ENCODE results near the gene JARID2. TPM values are rescaled to one million over a fixed set of nuclear protein-coding genes. Genes with fewer than 3 reads are reported as not detected.

Gene JARID2
- total and polyA plus RNA-seq, 10 of the 15 experiments (the other 5 are each of a cell fraction or from before 2014, with no cell fraction given) = 4.2 to 21.6 (median 11.7) TPM

GRCh38 chr6:15346315-15346714, 100.4 kb downstream of the JARID2 start:
- Histone ChIP-seq H3K9me3 (replicated peaks; ENCODE audit: control insufficient read depth, insufficient read depth, low read length) (no peaks in the 10 kb centered on the region), H3K79me2 (ENCODE audit: control insufficient read depth, insufficient read depth, low read length) (peaks cover 96% of the 10 kb centered on the region), H3K27me3 (replicated peaks in 1 of 2; ENCODE audit: control insufficient read depth in 2 of 2, insufficient read depth in 2 of 2, low read length in 1 of 2) (no peaks in the 10 kb centered on the region), H2AFZ (ENCODE audit: control insufficient read depth, low read depth, low read length) (no peak overlapping the region), H3K4me1 (ENCODE audit: control insufficient read depth, insufficient read depth, low read length) (peaks cover 14% of the 10 kb centered on the region), H3K27ac (ENCODE audit: control insufficient read depth, insufficient read depth) (peak overlapping the region; percentile 8; the same call in 1 of the 2 replicates), H4K20me1 (ENCODE audit: control insufficient read depth, insufficient read depth) (no peaks in the 10 kb centered on the region; the same call in 1 of the 2 replicates), H3K36me3 (ENCODE audit: control insufficient read depth in 2 of 2, insufficient read depth in 2 of 2, low read length in 1 of 2) (peaks cover 3 to 4% of the 10 kb centered on the region in 2 experiments; a peak in 3 of 4 replicates), H3K4me3 (no peak overlapping the region), H3K4me2 (ENCODE audit: control insufficient read depth, insufficient read depth) (no peak overlapping the region), H3K9ac (ENCODE audit: control insufficient read depth, insufficient read depth, low read length) (no peak overlapping the region)
- ChIA-PET CTCF (interaction anchor here (1.4 to 5.6 kb wide), 7 partner anchors 11 to 106 kb away, joined by 3 to 38 read pairs (median 6); no protein-coding TSS in a partner anchor), SMC1A (ENCODE audit: uncharacterized antibody, unreplicated experiment) (interaction anchor here (0.8 to 7.8 kb wide), 15 partner anchors 7 to 111 kb away, joined by 3 to 85 read pairs (median 5); no protein-coding TSS in a partner anchor), RAD21 (ENCODE audit: unreplicated experiment) (interaction anchor here (0.8 to 2.5 kb wide), 7 partner anchors 8 to 75 kb away, joined by 3 to 10 read pairs (median 7); no protein-coding TSS in a partner anchor), POLR2A (interaction anchor here (2.2 kb wide), 1 partner anchor 9 kb away, joined by 8 read pairs; no protein-coding TSS in a partner anchor)
- BruUV-seq (replicated peaks) = no TSS peak
- DNase-seq (ENCODE audit: low read depth, low spot score) (no peak), ATAC-seq (no peak), FAIRE-seq (no peak)
- in situ Hi-C loops (cut with MboI) = no loop called here
- TF ChIP-seq EZH2 (IDR thresholded peaks at IDR 0.05; ENCODE audit: borderline replicate concordance, control insufficient read depth, low read depth, low read length) (no peak), NFXL1 (IDR thresholded peaks at IDR 0.05; ENCODE audit: borderline replicate concordance) (no peak), ZZZ3 (IDR thresholded peaks at IDR 0.05; ENCODE audit: control insufficient read depth, insufficient read length, low read depth) (no peak), MXI1 (IDR thresholded peaks at IDR 0.05; ENCODE audit: low read depth, low read length) (no peak), RFX5 (IDR thresholded peaks at IDR 0.05; ENCODE audit: low read depth, low read length) (no peak), NR2C1 (IDR thresholded peaks at IDR 0.05) (no peak)
- WGBS (ENCODE audit: insufficient coverage, insufficient replicate concordance, low lambda C conversion rate, missing lambda C conversion rate) = 81% methylated on average over 5 of the region's 5 CpGs
- intact Hi-C loops (cut with micrococcal nuclease; ENCODE audit: unreplicated experiment) = no loop called here

DNA sequence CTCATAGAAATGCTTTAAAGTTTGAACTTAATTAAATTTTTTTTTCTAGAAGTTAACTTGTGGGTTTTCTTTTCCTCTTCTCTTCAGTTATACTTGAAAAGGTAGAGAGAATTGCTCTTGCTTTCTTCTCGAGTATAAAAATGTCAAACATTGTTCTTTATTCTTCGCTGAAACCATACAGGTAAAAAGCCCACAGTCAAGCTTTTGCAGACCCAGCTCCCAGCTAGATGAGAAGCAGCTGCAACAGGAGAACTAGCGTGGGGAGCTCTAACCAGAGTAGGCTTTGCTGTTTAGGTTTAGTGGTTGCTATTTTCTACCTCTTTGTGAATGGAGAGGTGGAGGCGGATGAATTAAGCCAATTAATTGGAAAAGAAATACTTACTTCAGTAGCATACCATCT, 102.7 kb downstream of the JARID2 start:
- no peak overlapping the region for H3K27ac ChIP-seq (ENCODE audit: control insufficient read depth, insufficient read depth)
- no peak overlapping the region for H3K4me3 ChIP-seq
- POLR2A ChIA-PET = interaction anchor here (0.5 to 1.8 kb wide), 5 partner anchors 10 to 25 kb away, joined by 3 to 4 read pairs (median 4); no protein-coding TSS in a partner anchor
- peaks cover 96% of the 10 kb centered on the region for H3K79me2 ChIP-seq (ENCODE audit: control insufficient read depth, insufficient read depth, low read length)
- FAIRE-seq (no peak), DNase-seq (ENCODE audit: low read depth, low spot score) (no peak), ATAC-seq (no peak)
- H3K4me1 ChIP-seq (ENCODE audit: control insufficient read depth, insufficient read depth, low read length) = peaks cover 24% of the 10 kb centered on the region
- SMC1A ChIA-PET (ENCODE audit: uncharacterized antibody, unreplicated experiment) = interaction anchor here (0.6 to 7.8 kb wide), 10 partner anchors 11 to 94 kb away, joined by 3 to 85 read pairs (median 4); no protein-coding TSS in a partner anchor
- no peaks in the 10 kb centered on the region; the same call in 2 of the 3 replicates for H3K9me3 ChIP-seq (replicated peaks; ENCODE audit: control insufficient read depth, insufficient read depth, low read length)
- RAD21 ChIA-PET (ENCODE audit: unreplicated experiment) = interaction anchor here (0.7 to 1.5 kb wide), 4 partner anchors 9 to 92 kb away, joined by 3 read pairs; no protein-coding TSS in a partner anchor
- H3K9ac ChIP-seq (ENCODE audit: control insufficient read depth, insufficient read depth, low read length) = no peak overlapping the region
- peaks cover 4 to 6% of the 10 kb centered on the region in 2 experiments; a peak in 3 of 4 replicates for H3K36me3 ChIP-seq (ENCODE audit: control insufficient read depth in 2 of 2, insufficient read depth in 2 of 2, low read length in 1 of 2)
- CTCF ChIA-PET = interaction anchor here (4.3 to 5.6 kb wide), 2 partner anchors 9 to 17 kb away, joined by 15 to 38 read pairs; no protein-coding TSS in a partner anchor
- in situ Hi-C loops (cut with MboI) = no loop called here
- no peak overlapping the region for H2AFZ ChIP-seq (ENCODE audit: control insufficient read depth, low read depth, low read length)
- H3K27me3 ChIP-seq (replicated peaks in 1 of 2; ENCODE audit: control insufficient read depth in 2 of 2, insufficient read depth in 2 of 2, low read length in 1 of 2) = no peaks in the 10 kb centered on the region
- no peaks in the 10 kb centered on the region; the same call in 1 of the 2 replicates for H4K20me1 ChIP-seq (ENCODE audit: control insufficient read depth, insufficient read depth)
- no TSS peak for BruUV-seq (replicated peaks)
- no peak overlapping the region for H3K4me2 ChIP-seq (ENCODE audit: control insufficient read depth, insufficient read depth)
- 91% methylated on average over 4 of the region's 4 CpGs for WGBS (ENCODE audit: insufficient coverage, insufficient replicate concordance, low lambda C conversion rate, missing lambda C conversion rate)
- intact Hi-C loops (cut with micrococcal nuclease; ENCODE audit: unreplicated experiment) = no loop called here
- TF ChIP-seq MAX (IDR thresholded peaks at IDR 0.05; ENCODE audit: low read depth, low read length) (no peak), GATAD2B (conservative IDR thresholded peaks at IDR 0.05; ENCODE audit: low read depth) (no peak)
- TF ChIP-seq, protein P1, sequence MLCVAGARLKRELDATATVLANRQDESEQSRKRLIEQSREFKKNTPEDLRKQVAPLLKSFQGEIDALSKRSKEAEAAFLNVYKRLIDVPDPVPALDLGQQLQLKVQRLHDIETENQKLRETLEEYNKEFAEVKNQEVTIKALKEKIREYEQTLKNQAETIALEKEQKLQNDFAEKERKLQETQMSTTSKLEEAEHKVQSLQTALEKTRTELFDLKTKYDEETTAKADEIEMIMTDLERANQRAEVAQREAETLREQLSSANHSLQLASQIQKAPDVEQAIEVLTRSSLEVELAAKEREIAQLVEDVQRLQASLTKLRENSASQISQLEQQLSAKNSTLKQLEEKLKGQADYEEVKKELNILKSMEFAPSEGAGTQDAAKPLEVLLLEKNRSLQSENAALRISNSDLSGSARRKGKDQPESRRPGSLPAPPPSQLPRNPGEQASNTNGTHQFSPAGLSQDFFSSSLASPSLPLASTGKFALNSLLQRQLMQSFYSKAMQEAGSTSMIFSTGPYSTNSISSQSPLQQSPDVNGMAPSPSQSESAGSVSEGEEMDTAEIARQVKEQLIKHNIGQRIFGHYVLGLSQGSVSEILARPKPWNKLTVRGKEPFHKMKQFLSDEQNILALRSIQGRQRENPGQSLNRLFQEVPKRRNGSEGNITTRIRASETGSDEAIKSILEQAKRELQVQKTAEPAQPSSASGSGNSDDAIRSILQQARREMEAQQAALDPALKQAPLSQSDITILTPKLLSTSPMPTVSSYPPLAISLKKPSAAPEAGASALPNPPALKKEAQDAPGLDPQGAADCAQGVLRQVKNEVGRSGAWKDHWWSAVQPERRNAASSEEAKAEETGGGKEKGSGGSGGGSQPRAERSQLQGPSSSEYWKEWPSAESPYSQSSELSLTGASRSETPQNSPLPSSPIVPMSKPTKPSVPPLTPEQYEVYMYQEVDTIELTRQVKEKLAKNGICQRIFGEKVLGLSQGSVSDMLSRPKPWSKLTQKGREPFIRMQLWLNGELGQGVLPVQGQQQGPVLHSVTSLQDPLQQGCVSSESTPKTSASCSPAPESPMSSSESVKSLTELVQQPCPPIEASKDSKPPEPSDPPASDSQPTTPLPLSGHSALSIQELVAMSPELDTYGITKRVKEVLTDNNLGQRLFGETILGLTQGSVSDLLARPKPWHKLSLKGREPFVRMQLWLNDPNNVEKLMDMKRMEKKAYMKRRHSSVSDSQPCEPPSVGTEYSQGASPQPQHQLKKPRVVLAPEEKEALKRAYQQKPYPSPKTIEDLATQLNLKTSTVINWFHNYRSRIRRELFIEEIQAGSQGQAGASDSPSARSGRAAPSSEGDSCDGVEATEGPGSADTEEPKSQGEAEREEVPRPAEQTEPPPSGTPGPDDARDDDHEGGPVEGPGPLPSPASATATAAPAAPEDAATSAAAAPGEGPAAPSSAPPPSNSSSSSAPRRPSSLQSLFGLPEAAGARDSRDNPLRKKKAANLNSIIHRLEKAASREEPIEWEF (IDR thresholded peaks at IDR 0.05; ENCODE audit: insufficient replicate concordance, low read depth, low read length) = no peak
